Body of pancreas (tissue), 4 donors: ENCODE data around the gene GULP1. TPM values are rescaled to one million over a fixed set of nuclear protein-coding genes. Genes with fewer than 3 reads are reported as not detected.

Experiments used
- ATAC-seq: fragments of 150-250 bp; one replicate; pipeline ENCODE4 v1.9.1; 2016
- DNase-seq, 4 donors: peaks; one replicate each; pipeline ENCODE4 v3.0.0-alpha.2; 2019
- H3K27ac ChIP-seq, 4 donors: fragments of 200-600 bp; sonication (generic); 1 replicate in 3 of 4; 2 replicates in 1 of 4; pipeline versions ENCODE4 v1.5.1 to v1.6.1; 2016 to 2019; ENCODE audit warnings: mild to moderate bottlenecking in 1 of 4, mixed read lengths in 1 of 4, moderate library complexity in 1 of 4
- H3K27me3 ChIP-seq, 2 donors: fragments of 200-600 bp; sonication (generic); one replicate each; pipeline ENCODE4 v1.6.0; 2016; ENCODE audit warnings: mild to moderate bottlenecking in 1 of 2
- H3K36me3 ChIP-seq, 2 donors: fragments of 200-600 bp; sonication (generic); replicated peaks in 1 of 2; 2 replicates each; pipeline ENCODE4 v1.5.1; 2016; ENCODE audit warnings: low read depth in 2 of 2; ENCODE audit not compliant: insufficient read depth in 1 of 2
- H3K4me1 ChIP-seq: fragments of 200-600 bp; sonication (generic); one replicate; pipeline ENCODE4 v1.6.0; 2016
- H3K4me3 ChIP-seq, 2 donors: fragments of 200-600 bp; sonication (generic); 1 replicate in 1 of 2; 2 replicates in 1 of 2; pipeline ENCODE4 v1.5.1; 2016 to 2019
- H3K9me3 ChIP-seq, 3 donors: fragments of 200-600 bp; sonication (generic); 1 replicate in 2 of 3; 2 replicates in 1 of 3; pipeline ENCODE4 v1.5.1; 2016
- CTCF ChIP-seq, 7 experiments: fragments of 450-650 bp in 4 of 7; fragments of 200-600 bp in 3 of 7; sonication (generic) in 3 of 7; IDR thresholded peaks; one replicate each; pipeline ENCODE4 v1.5.1; 2016 to 2019; ENCODE audit warnings: antibody characterized with exemption in 7 of 7
- POLR2A ChIP-seq, 3 donors: fragments of 450-650 bp; IDR thresholded peaks; one replicate each; pipeline ENCODE4 v1.6.1; 2016; ENCODE audit warnings: antibody characterized with exemption in 3 of 3, mild to moderate bottlenecking in 2 of 3
- WGBS, 2 donors: methylation state at CpG; one replicate each; pipeline ENCODE4 v1.1.5; 2017; 5-methylcytosine and 5-hydroxymethylcytosine counted together
- intact Hi-C: fragments of 100-400 bp; cut with DNase I; formaldehyde crosslinking; loops from one replicate; pipeline ENCODE4 v1.15.1; 2023
- total RNA-seq, 2 donors: library from RNA; depleted of rRNA; stranded (reverse); fragments of >200 nt; gene quantifications; one replicate each; pipeline ENCODE4 v1.1.0, GENCODE V29; 2016

Gene GULP1
- total RNA-seq, 2 donors from 2014 or later: 24.7 to 50.3 TPM

GRCh38 chr2:188569431-188570165 lies 277.9 kb downstream of the GULP1 start:
- Histone ChIP-seq H3K36me3 (peaks cover 0 to 2% of the 10 kb centered on the region in 2 donors), H3K4me1 (no peaks in the 10 kb centered on the region), H3K4me3 (no peak overlapping the region), H3K27ac (no peak overlapping the region), H3K27me3 (no peaks in the 10 kb centered on the region), H3K9me3 (no peaks in the 10 kb centered on the region)
- no peak for TF ChIP-seq POLR2A (IDR thresholded peaks at IDR 0.05)
- no peak for TF ChIP-seq CTCF (IDR thresholded peaks at IDR 0.05)
- ATAC-seq (no peak), DNase-seq (no peak)
- 91% methylated on average over 4 of the region's 4 CpGs for WGBS, 2 donors
- intact Hi-C loops: no loop called here

DNA sequence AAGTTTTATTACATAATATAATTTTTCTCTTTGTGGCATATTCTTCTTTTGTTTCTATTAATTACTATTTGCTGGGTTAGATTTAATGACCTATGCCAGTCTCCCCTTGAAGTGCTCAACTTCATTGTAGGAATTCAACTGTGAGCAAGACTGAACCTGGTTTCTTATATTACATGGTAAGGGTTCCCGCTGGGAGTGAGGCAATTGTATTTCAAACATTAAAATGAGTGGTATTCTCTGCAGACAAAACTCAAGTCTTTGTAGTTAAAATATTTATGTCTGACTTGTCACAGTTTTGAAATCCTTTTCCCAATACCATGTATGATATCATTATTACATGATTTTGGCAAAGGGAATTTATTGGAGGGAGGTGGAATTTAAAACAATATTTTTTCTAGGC lies 278.7 kb downstream of the GULP1 start:
- Histone ChIP-seq H3K4me1 (no peaks in the 10 kb centered on the region), H3K36me3 (peaks cover 0 to 2% of the 10 kb centered on the region in 2 donors), H3K27me3 (no peaks in the 10 kb centered on the region), H3K4me3 (no peak overlapping the region), H3K27ac (no peak overlapping the region), H3K9me3 (no peaks in the 10 kb centered on the region)
- no peak for DNase-seq
- WGBS, 2 donors: 92 to 100% methylated on average over 1 of the region's 1 CpG
- no peak for TF ChIP-seq POLR2A (IDR thresholded peaks at IDR 0.05)
- TF ChIP-seq CTCF (IDR thresholded peaks at IDR 0.05): no peak
- intact Hi-C loops: no loop called here
- no peak for ATAC-seq

- WGBS, 2 donors: 89 to 94% methylated on average over 3 of the region's 3 CpGs
- Histone ChIP-seq H3K4me1 (no peaks in the 10 kb centered on the region), H3K27me3 (no peaks in the 10 kb centered on the region), H3K36me3 (peaks cover 0 to 2% of the 10 kb centered on the region in 2 donors), H3K9me3 (no peaks in the 10 kb centered on the region), H3K4me3 (no peak overlapping the region), H3K27ac (no peak overlapping the region)
- no peak for TF ChIP-seq CTCF (IDR thresholded peaks at IDR 0.05)
- no peak for TF ChIP-seq POLR2A (IDR thresholded peaks at IDR 0.05)
- DNase-seq (no peak), ATAC-seq (no peak)
- intact Hi-C loops: no loop called here
These were observed 280.0 kb downstream of the GULP1 start for GRCh38 chr2:188571543-188572303.

DNA sequence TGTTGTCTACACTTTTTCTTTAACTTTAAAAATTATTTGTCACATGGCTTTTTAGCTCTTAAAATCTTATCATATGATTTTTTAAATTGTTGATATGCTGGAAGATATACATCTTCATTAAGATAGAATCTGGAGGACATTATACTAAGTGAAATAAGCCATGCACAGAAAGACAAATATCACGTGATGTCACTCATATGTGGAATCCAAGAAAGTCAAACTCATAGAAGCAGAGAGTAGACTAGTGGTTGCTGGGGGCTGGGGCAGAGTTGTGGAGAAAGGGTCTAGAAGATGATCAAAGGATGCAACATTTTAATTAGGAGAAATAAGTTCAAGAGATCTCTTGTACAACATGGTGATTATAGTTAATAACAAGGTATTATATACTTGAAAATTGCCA lies 280.9 kb downstream of the GULP1 start:
- Histone ChIP-seq H3K36me3 (peaks cover 0 to 2% of the 10 kb centered on the region in 2 donors), H3K27ac (no peak overlapping the region), H3K9me3 (no peaks in the 10 kb centered on the region), H3K4me3 (no peak overlapping the region), H3K27me3 (no peaks in the 10 kb centered on the region), H3K4me1 (no peaks in the 10 kb centered on the region)
- intact Hi-C loops: no loop called here
- DNase-seq (no peak), ATAC-seq (no peak)
- 93 to 94% methylated on average over 1 of the region's 1 CpG for WGBS, 2 donors
- TF ChIP-seq POLR2A (IDR thresholded peaks at IDR 0.05): no peak
- TF ChIP-seq CTCF (IDR thresholded peaks at IDR 0.05): no peak
